Cerebellar nuclear complex (tissue), 1 donor: ENCODE measurements around the gene STPG2.
A peak's percentile ranks its signal among the peaks of the same experiment; 100 is the strongest.

Source experiments
- DNase-seq, 2 experiments: peaks; one replicate each; lab custom pipeline; 2025; lab: John Stamatoyannopoulos, UW

Gene STPG2

DNA sequence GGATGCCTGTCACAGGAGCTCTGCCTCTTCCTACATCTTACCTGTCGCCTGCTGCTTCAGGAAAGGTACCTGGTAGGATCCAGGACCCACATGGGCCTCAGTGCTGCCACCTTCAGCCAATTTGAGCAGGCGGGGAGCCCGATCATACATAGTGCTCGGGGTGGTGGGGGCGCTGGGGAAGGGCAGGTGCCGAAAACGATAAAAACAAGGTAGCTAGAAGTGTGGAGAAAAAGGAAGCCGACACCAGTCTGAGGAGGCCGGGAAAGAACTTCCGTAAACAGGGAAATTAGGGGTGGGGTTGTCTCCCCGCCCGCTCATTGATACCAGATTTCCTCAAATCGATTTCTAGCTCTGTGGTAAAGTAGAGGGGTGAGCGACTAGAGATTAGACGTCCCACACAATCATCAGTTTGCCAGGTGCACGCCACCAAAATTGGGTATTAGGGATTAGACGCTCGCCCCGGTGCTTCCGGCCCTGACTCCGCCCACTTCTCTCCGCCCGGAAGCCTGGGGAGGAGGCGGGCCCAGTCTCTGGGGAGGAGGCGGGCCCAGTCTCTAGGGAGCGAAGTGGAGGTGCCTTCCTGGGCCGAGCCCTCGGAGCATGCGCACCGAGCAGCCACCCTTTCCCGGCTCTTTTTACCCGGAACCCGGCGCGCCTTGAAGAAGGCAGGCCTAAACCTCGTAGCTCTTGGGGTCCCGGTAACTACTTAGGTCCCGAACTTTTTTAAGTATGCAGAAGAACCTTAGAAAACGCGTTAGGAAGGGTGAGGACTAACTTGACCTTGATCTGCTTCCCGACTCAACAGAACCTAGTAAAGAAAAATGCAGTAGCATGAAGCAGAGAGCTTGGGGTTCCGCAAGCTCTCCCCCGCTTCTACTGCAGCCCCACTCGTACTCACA lies at the start of gene STPG2:
Gene STPG2 (minus strand): TSS at position 476 of the 899 bp plus-strand sequence.
- peak in 1 of 2 experiments; percentile 58 for DNase-seq

DNA sequence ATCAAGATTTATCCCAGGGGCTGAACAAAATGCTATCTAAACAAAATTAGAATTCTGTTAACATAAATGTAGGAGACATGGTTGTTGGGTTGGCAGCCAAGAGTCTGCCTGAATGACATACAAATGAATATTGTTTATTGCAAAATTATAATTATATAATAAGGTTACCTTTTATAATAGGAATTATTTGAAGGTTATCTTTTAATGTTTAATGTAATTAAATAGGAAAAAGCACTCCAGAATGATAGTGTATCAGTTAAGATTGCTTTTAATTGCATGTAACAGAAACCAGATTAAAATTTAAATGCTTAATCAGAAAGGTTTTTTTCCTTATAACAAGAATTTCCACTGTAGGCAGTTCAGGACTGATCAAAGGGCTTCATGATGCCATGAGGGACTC lies 42.0 kb upstream of the STPG2 start:
- DNase-seq = no peak

DNA sequence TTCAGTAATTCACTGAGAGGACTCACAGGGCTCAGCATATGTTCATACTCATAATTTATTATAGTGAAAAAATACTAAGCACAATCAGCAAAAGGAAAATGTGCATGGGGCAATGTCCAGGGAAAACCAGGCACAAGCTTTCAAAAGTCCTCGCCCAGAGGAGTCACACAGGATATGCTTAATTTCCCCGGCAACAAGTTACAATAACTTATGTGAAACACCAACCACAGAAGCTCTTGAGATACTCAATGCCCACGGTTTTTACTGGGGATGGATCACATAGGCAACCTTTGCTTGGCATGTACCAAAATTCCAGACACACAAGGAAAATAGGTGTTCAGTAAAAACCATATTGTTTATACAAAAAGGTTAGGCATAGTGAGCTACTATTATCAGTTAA lies 38.5 kb upstream of the STPG2 start:
- DNase-seq = no peak

DNA sequence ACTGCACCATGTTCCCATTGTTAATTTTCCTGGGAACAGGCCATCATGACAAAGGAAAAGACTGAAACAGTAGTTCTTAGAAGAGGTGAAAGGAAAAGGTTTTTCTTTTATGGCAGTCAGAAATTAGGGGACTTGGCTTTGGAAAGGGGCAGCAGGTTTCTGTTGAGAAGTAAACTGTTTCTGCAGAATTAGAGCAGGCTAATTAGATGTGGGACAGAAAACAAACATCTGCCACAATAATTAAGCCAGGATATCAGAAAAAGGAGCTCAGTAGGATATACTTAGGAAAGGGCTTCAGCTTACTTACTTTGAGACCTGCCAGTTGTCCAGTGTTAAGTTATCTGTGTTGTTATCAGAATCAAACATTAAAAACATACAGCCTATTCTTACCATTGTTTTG lies 36.7 kb upstream of the STPG2 start:
- no peak for DNase-seq

DNA sequence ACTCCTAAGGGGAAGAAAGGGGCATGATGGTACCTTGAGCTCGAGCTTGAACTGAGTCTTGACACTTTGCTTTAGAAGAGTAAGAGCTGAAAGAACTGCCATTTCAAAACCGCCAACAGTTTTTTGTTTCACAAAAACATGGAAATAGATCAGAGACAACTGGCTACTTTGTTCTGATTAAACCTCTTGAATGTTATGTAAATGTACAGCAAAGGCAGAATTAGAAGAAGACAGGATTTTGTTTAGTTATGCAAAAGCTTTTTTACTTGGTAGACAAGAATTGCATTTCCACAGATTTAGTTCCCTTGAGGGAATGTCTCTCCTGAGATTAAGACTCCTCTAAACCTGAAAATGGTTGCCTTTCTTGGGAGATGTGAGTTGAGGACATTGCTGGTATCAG lies 33.3 kb upstream of the STPG2 start:
- no peak for DNase-seq

DNA sequence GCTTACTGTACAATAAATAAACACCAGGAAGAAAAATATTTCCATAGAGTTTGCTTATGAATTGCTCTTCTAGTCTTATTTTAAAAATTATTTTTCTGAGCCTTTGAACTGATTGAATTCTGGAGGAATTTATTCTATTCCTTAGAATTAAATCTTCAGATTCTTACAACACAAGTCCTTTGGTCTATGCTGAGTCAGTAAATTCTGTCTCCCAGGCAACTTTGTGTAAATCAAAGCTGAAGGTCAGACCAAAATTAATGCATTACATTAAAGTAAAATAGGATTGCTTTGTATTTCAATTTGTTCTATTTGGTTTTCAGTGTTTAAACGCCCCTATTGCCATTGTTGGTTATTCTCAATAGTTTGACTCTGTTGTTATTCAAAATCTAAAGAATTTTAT lies 26.8 kb upstream of the STPG2 start:
- no peak for DNase-seq

DNA sequence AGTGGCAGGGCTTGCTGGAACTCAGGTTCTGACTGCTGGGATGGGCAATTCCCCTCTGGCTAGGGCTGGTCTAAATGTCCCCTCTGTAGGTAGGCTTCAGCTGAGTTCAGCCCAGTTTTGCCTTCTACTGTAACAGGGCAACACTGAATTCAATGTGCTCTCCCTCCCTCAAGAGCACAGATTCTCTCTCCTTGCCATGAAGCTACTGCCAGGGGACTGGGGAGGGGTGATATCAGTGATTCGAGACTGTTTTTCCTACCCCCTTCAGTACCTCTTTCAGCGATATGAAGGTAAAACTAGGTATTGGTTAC lies 23.4 kb upstream of the STPG2 start:
- DNase-seq = no peak

DNA sequence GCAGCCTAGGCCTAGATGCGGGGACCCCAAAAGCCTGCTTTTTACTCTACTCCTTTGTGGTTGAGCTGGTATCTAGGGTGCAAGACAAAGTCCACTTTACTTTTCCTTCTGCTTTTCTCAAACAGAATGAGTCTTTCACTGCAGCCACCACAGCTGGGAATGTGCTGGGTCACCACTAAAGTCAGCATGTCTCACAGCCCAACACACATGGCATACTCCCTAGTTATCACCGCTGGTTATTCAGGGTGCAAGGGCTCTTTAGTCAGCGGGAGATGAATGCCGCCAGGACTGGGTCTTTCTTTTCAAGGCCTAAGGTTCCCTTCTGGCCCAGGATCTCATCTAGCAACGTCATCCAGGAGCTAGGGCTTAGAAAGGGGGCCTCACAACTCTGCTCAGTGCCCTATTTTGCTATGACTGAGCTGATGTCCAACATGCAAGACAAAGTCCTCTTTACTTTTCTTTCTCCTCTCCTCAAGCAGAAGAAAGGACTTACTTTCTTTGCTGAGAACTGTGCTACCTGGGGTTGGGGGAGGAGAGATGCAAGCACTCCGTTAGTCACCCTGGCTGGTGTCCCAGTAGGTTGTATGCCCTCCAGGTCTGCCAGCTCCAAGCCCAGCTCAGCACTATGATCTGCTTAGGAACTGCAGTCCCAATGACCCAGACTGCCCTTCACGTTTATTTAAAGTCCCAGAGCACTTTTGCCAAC lies 22.9 kb upstream of the STPG2 start:
- no peak for DNase-seq

DNA sequence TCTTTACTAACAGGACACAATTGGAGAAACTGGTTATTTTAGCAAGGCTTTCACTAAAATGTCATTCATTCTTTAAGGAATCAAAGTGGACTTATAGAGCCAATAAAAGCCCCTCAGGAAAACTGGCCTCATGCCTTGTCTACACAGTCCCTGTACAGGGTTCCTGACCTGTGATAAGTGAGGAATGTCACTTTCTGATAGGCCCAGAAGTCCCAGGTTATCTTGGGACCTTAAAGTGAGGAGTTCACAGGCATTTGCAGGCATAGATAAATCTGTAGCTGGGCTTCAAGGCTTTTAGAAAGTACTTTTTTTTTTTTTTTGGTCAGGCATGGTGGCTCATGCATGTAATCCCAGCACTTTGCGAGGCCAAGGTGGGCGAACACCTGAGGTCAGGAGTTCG lies 19.4 kb upstream of the STPG2 start:
- no peak for DNase-seq

DNA sequence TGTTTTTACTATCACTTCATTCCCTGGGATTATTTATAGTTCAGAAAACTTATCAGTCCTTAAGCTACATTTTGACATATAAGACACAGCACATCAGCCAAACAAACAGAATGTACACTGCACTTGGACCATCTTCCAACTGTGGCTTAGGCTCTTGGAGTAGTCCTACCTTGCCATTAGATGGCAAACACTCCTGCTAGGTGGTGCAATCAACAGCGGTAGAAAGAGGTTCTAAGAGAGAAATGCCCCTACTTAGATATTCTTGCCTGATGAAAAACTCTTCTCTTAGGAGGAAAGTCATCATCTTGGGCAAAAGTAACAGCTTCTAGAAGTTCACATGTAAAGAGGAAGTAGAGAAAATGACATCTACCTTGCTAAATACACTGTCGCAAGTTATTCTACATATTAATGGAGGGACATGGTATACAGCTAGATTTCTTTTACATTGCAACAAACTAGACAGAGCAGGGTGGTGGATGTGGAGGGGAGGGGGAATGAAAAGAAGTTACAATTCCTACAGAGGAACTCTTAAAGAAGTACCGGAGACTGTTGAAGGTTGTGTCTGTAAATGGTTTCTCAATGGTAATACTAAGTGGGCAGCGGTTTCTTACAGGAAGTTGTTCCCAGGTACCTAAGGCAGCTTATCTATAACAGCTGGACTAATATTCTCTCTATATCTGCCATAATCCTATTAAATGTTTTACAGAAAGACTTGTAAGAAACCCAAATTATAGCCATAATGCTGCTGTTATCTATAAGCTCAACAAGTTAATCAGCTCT lies 8.1 kb upstream of the STPG2 start:
- DNase-seq = no peak

DNA sequence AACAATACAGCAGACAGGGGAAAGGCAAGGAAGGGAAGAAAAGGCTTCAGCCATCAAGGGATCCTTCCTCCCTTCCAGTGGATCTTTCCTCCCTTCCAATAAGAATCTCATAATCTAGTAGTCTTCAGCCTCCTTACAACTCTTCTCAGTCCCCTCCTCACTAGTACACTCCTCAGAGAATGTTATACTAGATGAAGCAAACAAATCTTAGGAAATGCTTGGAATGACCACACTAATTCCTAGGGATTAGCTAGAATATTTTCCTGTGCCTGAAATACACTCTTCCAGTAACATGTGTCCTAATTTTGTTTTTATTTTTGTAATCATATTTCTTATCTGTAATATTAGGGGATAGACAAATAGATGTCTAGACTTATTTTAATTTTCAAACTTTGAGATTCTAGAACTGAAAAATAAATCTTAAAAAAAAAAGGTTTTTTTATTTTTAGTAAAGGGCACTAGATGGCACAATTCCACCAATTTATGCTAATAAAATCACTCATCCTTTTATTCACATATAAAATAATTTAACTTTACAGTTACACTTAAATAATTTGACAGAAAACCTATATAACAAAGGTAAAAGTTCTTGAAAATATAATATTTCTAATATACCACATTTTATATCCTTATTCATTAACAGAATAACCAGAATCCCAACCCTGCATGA lies 7.0 kb upstream of the STPG2 start:
- no peak for DNase-seq

DNA sequence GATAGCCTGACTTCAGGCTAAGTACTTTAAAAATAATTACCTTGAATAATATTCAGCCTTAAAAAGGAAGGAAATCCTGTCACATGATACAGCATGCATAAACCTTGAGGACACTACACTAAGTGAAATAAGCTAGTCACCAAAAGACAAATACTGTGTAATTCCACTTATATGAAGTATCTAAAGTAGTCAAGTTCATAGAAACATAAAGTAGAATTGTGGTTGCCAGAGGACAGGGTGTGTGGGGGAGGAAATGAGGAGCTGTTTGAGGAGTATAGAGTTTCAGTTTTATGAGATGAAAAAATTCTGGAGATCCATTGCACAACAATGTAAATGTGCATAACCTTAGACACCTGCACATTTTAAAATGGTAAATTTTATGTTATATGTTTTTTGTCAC lies 5.6 kb upstream of the STPG2 start:
- DNase-seq = no peak

DNA sequence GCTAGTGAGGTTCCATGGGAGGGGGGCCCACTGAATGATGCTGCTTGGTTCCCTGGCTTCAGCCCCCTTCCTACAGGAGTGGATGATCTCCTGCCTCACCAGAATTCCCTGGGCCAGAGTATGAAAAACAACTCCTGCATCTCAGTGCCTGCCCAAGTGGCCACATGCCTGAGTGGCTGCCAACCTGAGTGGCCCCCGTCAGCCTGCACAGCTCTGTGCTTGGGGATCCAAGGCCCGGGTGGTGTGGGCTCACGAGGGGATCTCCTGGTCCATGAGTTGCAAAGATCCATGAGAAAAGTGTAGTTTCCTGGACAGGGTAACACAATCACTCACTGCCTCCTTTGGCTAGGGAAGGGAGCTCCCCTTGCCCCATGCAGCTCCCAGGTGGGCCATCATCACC lies 17.1 kb downstream of the STPG2 start:
- no peak for DNase-seq

DNA sequence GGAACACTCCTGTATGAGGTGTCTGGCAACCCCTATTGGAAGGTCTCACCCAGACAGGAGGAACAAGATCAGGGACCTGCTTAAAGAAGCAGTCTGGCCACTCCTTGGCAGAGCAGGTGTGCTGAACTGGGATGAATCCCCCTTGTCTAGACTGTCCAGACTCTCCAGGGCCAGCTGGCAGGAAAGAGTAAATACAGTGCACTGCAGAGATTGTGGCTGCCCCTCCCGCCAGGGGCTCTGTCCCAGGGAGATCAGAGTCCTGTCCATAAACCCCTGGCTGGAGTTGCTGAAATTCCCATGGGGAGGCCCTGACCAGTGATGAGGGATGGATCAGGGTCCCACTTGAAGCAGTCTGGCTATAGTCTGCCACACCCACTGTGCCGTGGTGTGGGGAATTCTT lies 17.7 kb downstream of the STPG2 start:
- no peak for DNase-seq

DNA sequence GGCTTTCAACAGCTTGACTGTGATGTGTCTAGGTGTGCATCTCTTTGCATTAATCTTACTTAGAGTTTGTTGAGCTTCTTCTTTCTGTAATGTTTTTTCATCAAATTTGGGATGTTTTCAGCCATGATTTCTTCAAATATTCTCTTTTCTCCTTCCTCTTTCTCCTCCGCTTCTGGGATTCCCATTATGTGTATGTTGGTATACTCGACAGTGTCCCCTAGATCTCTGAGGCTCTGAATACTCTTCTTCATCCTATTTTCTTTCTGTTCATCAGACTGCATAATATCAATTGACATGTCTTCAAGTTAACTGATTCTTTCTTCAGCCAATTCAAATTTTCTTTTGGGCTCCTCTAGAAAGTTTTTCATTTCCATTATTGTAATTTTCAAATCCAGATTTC lies 25.9 kb downstream of the STPG2 start:
- DNase-seq = no peak

DNA sequence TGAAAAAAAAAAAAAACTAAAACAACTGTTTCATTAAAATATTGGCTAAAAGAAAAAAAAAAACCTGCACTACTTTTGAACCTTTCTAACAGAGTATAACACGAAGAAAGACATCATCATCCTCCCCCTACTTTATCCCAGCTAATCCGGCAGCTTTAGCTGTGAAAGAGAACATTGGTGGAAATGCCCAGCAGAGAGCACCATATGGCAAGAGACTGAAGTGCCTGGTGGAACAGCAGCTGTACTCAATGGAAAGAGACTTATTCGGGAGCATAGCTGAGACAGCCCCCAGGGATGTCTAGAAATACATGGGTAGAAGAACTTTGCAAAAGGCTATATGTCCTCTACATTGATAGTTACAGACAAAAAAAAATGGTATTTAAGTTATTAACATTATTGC lies 30.3 kb downstream of the STPG2 start:
- DNase-seq = peak in 1 of 2 experiments; percentile 6

DNA sequence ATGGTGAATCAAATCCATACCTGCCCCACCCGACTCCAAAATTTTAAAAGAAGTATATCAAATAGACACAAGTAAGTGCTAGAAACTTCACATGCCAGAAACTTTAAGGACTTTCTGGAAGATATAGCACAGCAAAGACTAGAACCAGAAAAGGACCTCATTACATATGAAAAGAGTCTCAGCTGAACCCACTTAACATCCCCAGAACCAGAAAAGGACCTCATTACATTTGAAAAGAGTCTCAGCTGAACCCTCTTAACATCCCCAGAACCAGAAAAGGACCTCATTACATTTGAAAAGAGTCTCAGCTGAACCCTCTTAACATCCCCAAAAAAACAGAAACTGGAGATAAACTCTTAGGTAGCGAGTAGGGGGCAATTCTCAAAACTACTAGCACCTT lies 32.3 kb downstream of the STPG2 start:
- no peak for DNase-seq

DNA sequence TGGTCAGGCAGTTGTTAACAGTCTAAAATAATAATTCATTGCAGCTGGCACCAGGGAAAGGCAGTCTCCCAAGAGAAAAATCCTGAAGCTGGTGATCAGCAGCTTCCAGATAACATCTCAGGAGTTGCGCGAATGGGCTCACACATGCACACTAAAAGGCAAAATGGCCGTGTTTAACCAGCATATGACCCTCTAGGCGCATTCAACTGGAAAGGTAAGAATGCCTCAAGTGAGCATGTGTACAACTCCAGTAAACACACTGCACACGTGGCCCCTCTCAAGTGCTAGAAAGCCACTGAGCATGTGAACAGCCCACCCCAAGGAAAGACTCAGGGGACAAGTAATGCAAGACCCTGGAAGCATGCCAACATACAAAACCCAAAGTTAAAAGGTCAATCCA lies 33.1 kb downstream of the STPG2 start:
- DNase-seq = no peak

DNA sequence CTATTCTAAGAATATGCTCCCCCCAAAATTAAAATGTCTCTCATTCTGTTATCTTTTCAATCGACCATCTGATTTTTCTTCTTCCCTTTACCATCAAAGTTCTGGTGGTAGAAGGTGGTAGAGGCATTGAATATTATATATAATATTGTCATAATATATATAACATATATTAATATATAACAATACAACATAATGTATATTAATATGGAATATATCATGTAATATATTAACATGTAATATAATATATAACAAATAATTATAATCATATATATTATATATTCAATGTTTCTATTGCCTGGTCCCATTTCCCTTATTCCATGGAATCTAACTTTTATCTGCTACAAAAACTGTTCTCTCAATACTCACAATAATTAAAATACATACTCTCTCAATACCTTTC lies 40.6 kb downstream of the STPG2 start:
- no peak for DNase-seq

DNA sequence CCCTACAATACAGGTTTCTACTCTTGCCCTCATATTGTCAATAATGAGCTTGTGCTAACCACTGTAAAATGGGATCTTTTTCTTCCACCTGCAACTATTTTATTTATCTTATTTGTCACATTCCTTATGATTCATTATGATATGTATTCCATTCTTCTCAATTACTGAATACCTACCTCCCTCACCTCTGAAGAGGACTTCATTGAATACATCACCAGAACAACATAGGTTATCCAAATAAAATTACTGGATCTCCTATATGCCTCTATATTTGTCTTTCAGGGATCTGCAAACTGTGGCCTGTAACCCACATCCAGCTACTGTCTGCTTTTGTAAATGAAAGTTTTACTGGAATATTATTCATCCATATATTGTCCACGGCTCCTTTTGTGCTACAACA lies 41.3 kb downstream of the STPG2 start:
- no peak for DNase-seq

DNA sequence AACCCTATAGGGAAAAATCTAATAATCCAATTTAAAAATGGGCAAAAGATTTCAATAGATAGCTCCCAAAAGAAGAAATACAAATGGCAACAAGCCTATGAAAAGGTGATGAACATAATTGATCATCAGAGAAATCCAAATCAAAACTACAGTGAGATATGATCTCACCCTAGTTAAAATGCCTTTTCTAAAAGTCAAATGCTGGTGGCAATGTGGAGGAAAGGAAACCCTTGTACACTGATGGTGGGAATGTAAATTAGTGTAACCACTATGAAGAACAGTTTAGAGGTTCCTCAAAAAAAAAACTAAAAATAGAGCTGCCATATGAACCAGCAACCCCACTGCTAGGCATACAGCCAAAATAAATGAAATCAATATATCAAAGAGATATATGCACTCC lies 44.5 kb downstream of the STPG2 start:
- DNase-seq = no peak

DNA sequence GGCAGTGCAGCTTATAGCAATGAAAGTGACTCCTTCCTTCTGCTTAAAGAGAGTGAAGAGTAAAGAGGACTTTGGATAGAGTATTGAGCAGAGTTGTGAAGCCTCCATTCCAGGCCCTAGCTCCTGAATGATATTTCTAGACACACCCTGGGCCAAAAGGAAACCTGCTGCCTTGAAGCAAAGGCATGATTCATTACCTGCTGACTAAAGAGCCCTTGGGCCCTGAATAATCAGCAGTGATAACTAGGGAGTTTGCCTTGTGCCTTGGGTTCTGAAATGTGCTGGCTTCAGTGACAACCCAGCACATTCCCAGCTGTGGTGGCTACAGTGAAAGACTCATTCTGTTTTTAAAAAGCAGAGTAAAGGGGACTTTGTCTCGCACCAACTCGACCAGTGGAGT lies 49.2 kb downstream of the STPG2 start:
- DNase-seq = no peak
